Caco-2 (cell line): ENCODE measurements around the gene OR52L1. TPM values are rescaled to one million over a fixed set of nuclear protein-coding genes. Genes with fewer than 3 reads are reported as not detected.

ENCODE experiments used
- BruUV-seq: library from RNA; stranded (reverse); fragments of 400-500 nt; replicated peaks from 2 replicates; lab custom pipeline; 2021; lab: Mats Ljungman, UMichigan
- CTCF ChIA-PET: fragments of 300-600 bp; sonication (Branson Sonifier 250); formaldehyde crosslinking; loops from one replicate; lab custom pipeline; 2022; ENCODE audit warnings: antibody characterized with exemption; lab: Charles Lee
- POLR2A ChIA-PET: fragments of 300-600 bp; sonication (Branson Sonifier 250); formaldehyde crosslinking; loops from one replicate; lab custom pipeline; 2022; ENCODE audit warnings: antibody characterized with exemption; lab: Charles Lee
- DNase-seq, 2 experiments: peaks; one replicate each; pipeline versions ENCODE4 v3.0.0 to v3.0.0-alpha.2; 2020 to 2022
- H3K27me3 ChIP-seq: replicated peaks from 2 replicates; pipeline ENCODE4 v1.6.0; 2011; ENCODE audit warnings: low read length; ENCODE audit not compliant: control insufficient read depth, insufficient read depth
- H3K36me3 ChIP-seq: 2 replicates; pipeline ENCODE4 v1.5.1; 2011; ENCODE audit warnings: low read length; ENCODE audit not compliant: control insufficient read depth, insufficient read depth
- H3K4me1 ChIP-seq: fragments of 250-450 bp; sonication (Bioruptor Pico); 2 replicates; pipeline ENCODE4 v1.5.1; 2020; ENCODE audit warnings: mild to moderate bottlenecking
- H3K4me3 ChIP-seq: 2 replicates; pipeline ENCODE4 v1.5.1; 2011; ENCODE audit warnings: low read depth, mild to moderate bottlenecking, control low read depth, low read length
- H3K9me3 ChIP-seq: fragments of 250-450 bp; sonication (Bioruptor Pico); 2 replicates; pipeline ENCODE4 v1.5.1; 2020; ENCODE audit warnings: mild to moderate bottlenecking, moderate library complexity
- H3K27ac Mint-ChIP-seq: one replicate; pipeline ENCODE4 v1.8.0; 2022; ENCODE audit warnings: mixed read lengths; ENCODE audit not compliant: unreplicated experiment
- H3K27me3 Mint-ChIP-seq: one replicate; pipeline ENCODE4 v1.8.0; 2022; ENCODE audit warnings: mixed read lengths; ENCODE audit not compliant: insufficient read depth, unreplicated experiment
- H3K36me3 Mint-ChIP-seq: one replicate; pipeline ENCODE4 v1.8.0; 2022; ENCODE audit warnings: mild to moderate bottlenecking, mixed read lengths; ENCODE audit not compliant: insufficient read depth, unreplicated experiment
- H3K4me1 Mint-ChIP-seq: one replicate; pipeline ENCODE4 v1.8.0; 2022; ENCODE audit warnings: low read depth, mixed read lengths; ENCODE audit not compliant: unreplicated experiment
- H3K4me3 Mint-ChIP-seq: one replicate; pipeline ENCODE4 v1.8.0; 2022; ENCODE audit warnings: mild to moderate bottlenecking, moderate library complexity, mixed read lengths; ENCODE audit not compliant: unreplicated experiment
- H3K9me3 Mint-ChIP-seq: one replicate; pipeline ENCODE4 v1.8.0; 2022; ENCODE audit warnings: mixed read lengths; ENCODE audit not compliant: unreplicated experiment
- intact Hi-C: fragments of 100-400 bp; cut with micrococcal nuclease; formaldehyde crosslinking; loops from one replicate; pipeline ENCODE4 v1.10.0; 2022; ENCODE audit not compliant: unreplicated experiment
- total RNA-seq: library from RNA; stranded (reverse); gene quantifications from 2 replicates; pipeline ENCODE4 v1.2.3, GENCODE V29; 2022
- TF ChIP-seq, protein P1 (sequence below), 2 experiments: fragments of 200-600 bp in 1 of 2; IDR thresholded peaks; 1 replicate in 1 of 2; 2 replicates in 1 of 2; pipeline versions ENCODE4 v1.5.1 to v1.8.0; 2011 to 2022; ENCODE audit warnings: antibody characterized with exemption in 1 of 2, control low read depth in 1 of 2, inconsistent platforms in 1 of 2, low read depth in 1 of 2, low read length in 1 of 2, mild to moderate bottlenecking in 1 of 2, moderate library complexity in 1 of 2; ENCODE audit not compliant: insufficient read depth in 1 of 2, severe bottlenecking in 1 of 2, unreplicated experiment in 1 of 2

Gene OR52L1
- total RNA-seq, 1 experiment from 2014 or later: not detected

DNA sequence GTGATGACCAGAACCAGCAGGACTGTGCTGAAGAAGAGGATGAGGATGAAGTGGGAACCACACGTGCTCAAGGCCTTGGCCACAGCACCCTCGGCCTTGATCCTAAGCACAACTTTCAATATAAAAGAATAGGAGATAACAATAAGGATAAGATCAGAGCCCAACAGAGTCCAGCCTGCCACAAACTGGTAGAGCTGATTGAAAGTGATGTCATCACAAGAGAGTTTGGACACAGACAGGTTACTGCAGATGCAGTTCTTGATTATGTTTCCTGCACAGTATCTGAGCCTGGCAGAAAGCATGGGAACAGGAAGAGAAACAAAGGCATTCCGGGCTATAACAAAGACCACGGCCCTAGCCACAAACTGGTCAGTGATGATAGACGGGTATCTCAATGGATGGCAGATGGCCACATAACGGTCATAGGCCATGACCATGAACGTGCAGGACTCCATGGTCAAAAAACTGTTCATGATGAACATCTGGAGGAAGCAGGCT is 15.5 kb upstream of the OR52L1 start:
- Mint-ChIP-seq H3K4me3 (no peak overlapping the region), H3K27ac (no peak overlapping the region), H3K36me3 (no peaks in the 10 kb centered on the region), H3K27me3 (peaks cover 30% of the 10 kb centered on the region), H3K9me3 (no peaks in the 10 kb centered on the region), H3K4me1 (no peaks in the 10 kb centered on the region)
- no peaks in the 10 kb centered on the region for H3K4me1 ChIP-seq
- POLR2A ChIA-PET: no interaction called here
- intact Hi-C loops: no loop called here
- H3K36me3 ChIP-seq: no peaks in the 10 kb centered on the region
- H3K9me3 ChIP-seq: no peaks in the 10 kb centered on the region
- H3K4me3 ChIP-seq: no peak overlapping the region
- CTCF ChIA-PET: no interaction called here
- no peaks in the 10 kb centered on the region for H3K27me3 ChIP-seq
- no TSS peak for BruUV-seq
- no peak for DNase-seq
- TF ChIP-seq, protein P1, sequence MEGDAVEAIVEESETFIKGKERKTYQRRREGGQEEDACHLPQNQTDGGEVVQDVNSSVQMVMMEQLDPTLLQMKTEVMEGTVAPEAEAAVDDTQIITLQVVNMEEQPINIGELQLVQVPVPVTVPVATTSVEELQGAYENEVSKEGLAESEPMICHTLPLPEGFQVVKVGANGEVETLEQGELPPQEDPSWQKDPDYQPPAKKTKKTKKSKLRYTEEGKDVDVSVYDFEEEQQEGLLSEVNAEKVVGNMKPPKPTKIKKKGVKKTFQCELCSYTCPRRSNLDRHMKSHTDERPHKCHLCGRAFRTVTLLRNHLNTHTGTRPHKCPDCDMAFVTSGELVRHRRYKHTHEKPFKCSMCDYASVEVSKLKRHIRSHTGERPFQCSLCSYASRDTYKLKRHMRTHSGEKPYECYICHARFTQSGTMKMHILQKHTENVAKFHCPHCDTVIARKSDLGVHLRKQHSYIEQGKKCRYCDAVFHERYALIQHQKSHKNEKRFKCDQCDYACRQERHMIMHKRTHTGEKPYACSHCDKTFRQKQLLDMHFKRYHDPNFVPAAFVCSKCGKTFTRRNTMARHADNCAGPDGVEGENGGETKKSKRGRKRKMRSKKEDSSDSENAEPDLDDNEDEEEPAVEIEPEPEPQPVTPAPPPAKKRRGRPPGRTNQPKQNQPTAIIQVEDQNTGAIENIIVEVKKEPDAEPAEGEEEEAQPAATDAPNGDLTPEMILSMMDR (IDR thresholded peaks at IDR 0.05; ENCODE audit: insufficient read depth in 1 of 2, low read depth in 1 of 2, low read length in 1 of 2, severe bottlenecking in 1 of 2, unreplicated experiment in 1 of 2): no peak

DNA sequence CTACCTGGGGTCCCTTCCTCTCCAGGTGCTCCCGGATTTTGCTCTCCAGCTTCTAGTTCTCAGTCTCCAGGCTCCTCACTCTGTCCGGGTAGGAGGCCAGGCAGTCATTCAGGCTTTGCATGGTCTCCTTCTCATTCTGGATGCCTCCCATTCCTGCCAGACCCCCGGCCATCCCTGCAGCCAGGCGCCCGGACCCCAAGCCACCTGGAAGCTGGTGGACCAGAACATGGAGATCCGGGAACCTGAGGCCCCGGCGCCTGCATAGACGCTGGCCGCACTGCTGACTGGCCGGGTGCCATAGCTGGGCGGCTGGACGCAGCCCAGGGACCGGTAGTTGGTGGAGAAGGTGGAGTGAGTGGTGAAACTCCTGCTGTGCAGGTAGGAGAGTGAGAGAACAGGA is 8.0 kb upstream of the OR52L1 start:
- Histone ChIP-seq H3K27me3 (no peaks in the 10 kb centered on the region), H3K4me3 (no peak overlapping the region), H3K4me1 (no peaks in the 10 kb centered on the region), H3K36me3 (no peaks in the 10 kb centered on the region), H3K9me3 (no peaks in the 10 kb centered on the region)
- POLR2A ChIA-PET: no interaction called here
- peaks cover 11% of the 10 kb centered on the region for H3K27me3 Mint-ChIP-seq
- no peak for DNase-seq
- H3K36me3 Mint-ChIP-seq: no peaks in the 10 kb centered on the region
- no peak overlapping the region for H3K4me3 Mint-ChIP-seq
- TF ChIP-seq, protein P1 (IDR thresholded peaks at IDR 0.05; ENCODE audit: insufficient read depth in 1 of 2, low read depth in 1 of 2, low read length in 1 of 2, severe bottlenecking in 1 of 2, unreplicated experiment in 1 of 2): no peak
- no TSS peak for BruUV-seq
- no peaks in the 10 kb centered on the region for H3K9me3 Mint-ChIP-seq
- intact Hi-C loops: no loop called here
- H3K27ac Mint-ChIP-seq: no peak overlapping the region
- CTCF ChIA-PET: no interaction called here
- no peaks in the 10 kb centered on the region for H3K4me1 Mint-ChIP-seq

DNA sequence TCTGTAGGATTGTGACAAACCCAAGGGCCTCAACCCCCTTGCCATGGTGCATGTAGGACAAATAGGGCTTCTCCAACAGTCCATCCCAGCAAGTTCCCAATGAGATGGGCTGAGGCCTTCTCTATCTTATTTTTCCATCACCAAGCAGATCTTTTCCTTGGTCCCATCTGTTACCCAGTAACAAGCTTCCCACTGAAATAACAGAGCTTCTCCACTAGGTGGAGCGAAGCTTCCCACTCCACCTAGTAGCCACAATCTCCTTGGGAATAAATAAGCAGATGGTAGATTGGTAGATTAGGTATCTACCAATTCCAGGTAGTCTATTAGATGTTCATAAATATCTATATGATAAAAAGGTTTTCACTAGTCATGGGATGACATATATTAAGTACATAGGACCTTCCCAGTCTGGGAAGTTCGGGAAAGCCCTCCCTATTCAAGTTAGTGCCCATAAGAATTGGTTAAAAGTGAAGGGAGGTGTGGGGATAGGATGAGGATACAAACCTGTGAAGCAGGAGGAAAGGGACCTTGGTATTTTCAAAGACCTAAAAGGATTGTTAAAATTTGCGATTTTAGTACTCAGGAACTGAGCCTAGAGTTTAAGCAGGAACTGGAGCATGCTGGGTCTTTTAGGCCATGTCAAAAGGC is 5.9 kb upstream of the OR52L1 start:
- Histone ChIP-seq H3K9me3 (no peaks in the 10 kb centered on the region), H3K36me3 (no peaks in the 10 kb centered on the region), H3K27me3 (no peaks in the 10 kb centered on the region), H3K4me3 (no peak overlapping the region), H3K4me1 (no peaks in the 10 kb centered on the region)
- intact Hi-C loops: loop anchor here (1.0 kb wide), 2 partner anchors 324 to 361 kb away; no protein-coding TSS in a partner anchor
- H3K36me3 Mint-ChIP-seq: no peaks in the 10 kb centered on the region
- peaks cover 8% of the 10 kb centered on the region for H3K27me3 Mint-ChIP-seq
- peak in 1 of 2 experiments; percentile 25 for DNase-seq
- TF ChIP-seq, protein P1 (IDR thresholded peaks at IDR 0.05; ENCODE audit: insufficient read depth in 1 of 2, low read depth in 1 of 2, low read length in 1 of 2, severe bottlenecking in 1 of 2, unreplicated experiment in 1 of 2): peak; percentile 65 to 74
- H3K9me3 Mint-ChIP-seq: no peaks in the 10 kb centered on the region
- H3K27ac Mint-ChIP-seq: no peak overlapping the region
- H3K4me3 Mint-ChIP-seq: no peak overlapping the region
- no TSS peak for BruUV-seq
- POLR2A ChIA-PET: no interaction called here
- H3K4me1 Mint-ChIP-seq: no peaks in the 10 kb centered on the region
- CTCF ChIA-PET: interaction anchor here (0.7 to 1.4 kb wide), 8 partner anchors 8 to 370 kb away, joined by 3 to 9 read pairs (median 4); no protein-coding TSS in a partner anchor
